Bronchial epithelial cell (primary cell): ENCODE measurements around the gene MTF1. TPM values are rescaled to one million over a fixed set of nuclear protein-coding genes. Genes with fewer than 3 reads are reported as not detected.

Source experiments
- DNase-seq: peaks from one replicate; pipeline ENCODE4 v3.0.0-alpha.2; 2010; ENCODE audit warnings: low read depth
- FAIRE-seq: peaks from 2 replicates; lab custom pipeline; 2011; peaks lifted over from hg19 to GRCh38; lab: Jason Lieb, UNC
- H3K27me3 ChIP-seq: 2 replicates; pipeline ENCODE4 v1.5.1; 2011; ENCODE audit warnings: low read length; ENCODE audit not compliant: control insufficient read depth, insufficient read depth
- H3K36me3 ChIP-seq: 2 replicates; pipeline ENCODE4 v1.5.1; 2011; ENCODE audit warnings: low read length; ENCODE audit not compliant: control insufficient read depth, insufficient read depth
- H3K4me3 ChIP-seq: 2 replicates; pipeline ENCODE4 v1.5.1; 2011; ENCODE audit warnings: mild to moderate bottlenecking, low read depth, low read length, control low read depth
- CTCF ChIP-seq: IDR thresholded peaks from 2 replicates; pipeline ENCODE4 v1.5.1; 2011; ENCODE audit warnings: mild to moderate bottlenecking, moderate library complexity, low read length, control low read depth, inconsistent platforms; ENCODE audit not compliant: insufficient read depth, severe bottlenecking
- total RNA-seq: library from RNA; depleted of rRNA; stranded (reverse); fragments of >200 nt; gene quantifications from 2 replicates; pipeline ENCODE4 v1.2.1, GENCODE V29; 2014

MTF1 gene
- total RNA-seq, 1 donor from 2014 or later = 3.7 TPM

GRCh38 chr1:37845786-37846185, 13.6 kb downstream of the MTF1 start:
- no peaks in the 10 kb centered on the region for H3K27me3 ChIP-seq
- H3K36me3 ChIP-seq = peaks cover 6% of the 10 kb centered on the region
- DNase-seq = no peak
- no peak for TF ChIP-seq CTCF
- no peak overlapping the region for H3K4me3 ChIP-seq
- no peak for FAIRE-seq

- no peaks in the 10 kb centered on the region for H3K27me3 ChIP-seq
Measured at GRCh38 chr1:37845049-37845646, 14.2 kb downstream of the MTF1 start.

GRCh38 chr1:37844536-37844935, 14.9 kb downstream of the MTF1 start:
- no peak for TF ChIP-seq CTCF
- peaks cover 11% of the 10 kb centered on the region for H3K36me3 ChIP-seq
- no peak for FAIRE-seq

More at GRCh38 chr1:37845049-37845646, 14.2 kb downstream of the MTF1 start:
- Histone ChIP-seq H3K4me3 (no peak overlapping the region), H3K36me3 (peaks cover 7% of the 10 kb centered on the region)
- DNase-seq = no peak
- no peak for TF ChIP-seq CTCF
- no peak for FAIRE-seq

GRCh38 chr1:37841652-37842051, 17.7 kb downstream of the MTF1 start:
- FAIRE-seq (no peak), DNase-seq (no peak)
- H3K36me3 ChIP-seq = peaks cover 17% of the 10 kb centered on the region
- no peak for TF ChIP-seq CTCF
- H3K27me3 ChIP-seq = no peaks in the 10 kb centered on the region
- H3K4me3 ChIP-seq = no peak overlapping the region

More at GRCh38 chr1:37844536-37844935, 14.9 kb downstream of the MTF1 start:
- DNase-seq = no peak
- H3K4me3 ChIP-seq = no peak overlapping the region
- no peaks in the 10 kb centered on the region for H3K27me3 ChIP-seq

- DNase-seq (no peak), FAIRE-seq (no peak)
- no peak for TF ChIP-seq CTCF
- Histone ChIP-seq H3K4me3 (no peak overlapping the region), H3K36me3 (peaks cover 17% of the 10 kb centered on the region), H3K27me3 (no peaks in the 10 kb centered on the region)
Measured at GRCh38 chr1:37840711-37841110, 18.7 kb downstream of the MTF1 start.

- DNase-seq (no peak), FAIRE-seq (no peak)
- peaks cover 17% of the 10 kb centered on the region for H3K36me3 ChIP-seq
- no peak for TF ChIP-seq CTCF
- no peaks in the 10 kb centered on the region for H3K27me3 ChIP-seq
- H3K4me3 ChIP-seq = no peak overlapping the region
Measured at GRCh38 chr1:37839676-37840075, 19.7 kb downstream of the MTF1 start.
